ENCODE data around the gene NKIRAS2.

DNA sequence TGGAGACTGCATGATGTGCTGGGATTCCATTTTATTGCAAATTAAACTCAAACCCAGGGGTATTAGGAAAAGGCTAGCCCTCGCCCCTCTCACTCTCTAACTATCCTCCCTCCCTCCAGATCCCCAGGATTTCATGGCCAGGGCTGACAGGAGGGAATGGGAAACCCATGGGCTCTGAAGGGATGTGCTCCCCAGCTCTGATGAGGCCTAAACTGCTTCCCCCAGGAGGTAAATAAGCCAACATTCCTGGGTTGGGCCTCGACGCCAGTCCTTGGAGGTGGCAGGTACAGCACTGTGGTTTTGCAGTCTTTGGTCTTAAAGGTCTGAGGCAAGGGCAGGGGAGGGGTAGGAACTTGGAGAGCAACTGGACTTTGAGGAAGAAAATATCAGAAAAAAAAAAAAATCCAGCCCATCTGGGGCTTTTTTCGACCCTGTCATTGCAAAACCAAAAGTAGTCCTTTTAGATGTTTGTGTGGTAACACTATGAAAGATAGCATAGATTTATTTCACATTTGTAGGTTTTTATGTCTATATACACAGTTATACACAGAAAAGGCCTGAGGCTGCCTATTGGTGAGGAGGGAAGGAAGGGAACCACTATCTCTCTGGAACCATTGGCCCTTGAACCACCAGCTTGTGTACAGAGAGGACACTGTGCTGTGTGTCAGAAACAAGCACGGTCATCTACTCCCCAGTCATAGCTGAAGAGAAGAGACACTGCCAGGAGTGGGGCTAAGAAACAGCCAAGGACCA, 18.5 kb downstream of the NKIRAS2 start:
- TF ChIP-seq, protein P1, sequence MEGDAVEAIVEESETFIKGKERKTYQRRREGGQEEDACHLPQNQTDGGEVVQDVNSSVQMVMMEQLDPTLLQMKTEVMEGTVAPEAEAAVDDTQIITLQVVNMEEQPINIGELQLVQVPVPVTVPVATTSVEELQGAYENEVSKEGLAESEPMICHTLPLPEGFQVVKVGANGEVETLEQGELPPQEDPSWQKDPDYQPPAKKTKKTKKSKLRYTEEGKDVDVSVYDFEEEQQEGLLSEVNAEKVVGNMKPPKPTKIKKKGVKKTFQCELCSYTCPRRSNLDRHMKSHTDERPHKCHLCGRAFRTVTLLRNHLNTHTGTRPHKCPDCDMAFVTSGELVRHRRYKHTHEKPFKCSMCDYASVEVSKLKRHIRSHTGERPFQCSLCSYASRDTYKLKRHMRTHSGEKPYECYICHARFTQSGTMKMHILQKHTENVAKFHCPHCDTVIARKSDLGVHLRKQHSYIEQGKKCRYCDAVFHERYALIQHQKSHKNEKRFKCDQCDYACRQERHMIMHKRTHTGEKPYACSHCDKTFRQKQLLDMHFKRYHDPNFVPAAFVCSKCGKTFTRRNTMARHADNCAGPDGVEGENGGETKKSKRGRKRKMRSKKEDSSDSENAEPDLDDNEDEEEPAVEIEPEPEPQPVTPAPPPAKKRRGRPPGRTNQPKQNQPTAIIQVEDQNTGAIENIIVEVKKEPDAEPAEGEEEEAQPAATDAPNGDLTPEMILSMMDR (IDR thresholded peaks at IDR 0.05) = no peak
- TF ChIP-seq EZH2 (IDR thresholded peaks at IDR 0.05) (no peak), EZH2phosphoT487 (IDR thresholded peaks at IDR 0.05) (no peak)

Data from neural progenitor cell (in vitro differentiated cells).